A549 treated with GW870086 at 1 μM for 4 hours (cell line): ENCODE results near the gene PLCB3. TPM values are rescaled to one million over a fixed set of nuclear protein-coding genes. Genes with fewer than 3 reads are reported as not detected.

Source experiments
- total RNA-seq: library from RNA; stranded (reverse); fragments of 200-300 nt; extraction: Qiagen RNA extraction; gene quantifications from 5 replicates; pipeline ENCODE4 v1.2.3, GENCODE V29; 2022; ENCODE audit warnings: low read depth

The PLCB3 gene
- total RNA-seq = 13.5 to 23.1 TPM (median 19.9 TPM) in 5 replicates

DNA sequence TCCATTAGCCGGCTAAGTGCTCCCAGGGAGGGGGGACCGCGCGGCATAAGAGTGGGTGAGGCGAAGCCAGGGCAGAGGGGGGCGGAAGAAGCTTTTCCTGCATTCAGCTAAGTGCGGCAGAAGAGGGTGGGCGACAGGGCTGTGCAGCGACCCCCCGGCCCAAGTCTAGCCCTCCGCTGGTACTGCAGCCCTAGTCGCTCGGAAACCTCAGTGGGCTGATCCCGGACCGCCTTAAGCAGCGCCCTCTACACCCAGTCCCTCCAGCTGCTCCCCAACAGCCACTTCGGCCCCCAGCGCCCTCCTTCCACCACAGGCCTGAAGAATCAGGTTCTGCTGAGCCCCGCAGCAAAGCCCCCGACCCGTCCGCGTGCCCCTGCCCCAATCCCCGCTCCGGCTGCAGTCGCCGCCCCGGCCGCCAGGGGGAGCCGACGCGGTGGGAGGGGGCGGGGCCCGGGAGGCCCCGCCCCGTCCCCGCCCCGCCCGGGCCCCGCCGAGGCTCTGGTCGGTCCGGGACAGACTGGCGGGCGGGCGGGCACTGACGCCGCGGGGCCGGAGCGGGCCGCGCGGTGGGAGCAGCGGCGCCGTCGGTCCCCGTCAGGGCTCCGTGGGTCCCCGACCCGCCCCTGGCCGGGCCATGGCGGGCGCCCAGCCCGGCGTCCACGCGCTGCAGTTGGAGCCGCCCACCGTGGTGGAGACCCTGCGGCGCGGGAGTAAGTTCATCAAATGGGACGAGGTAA, at the start of gene PLCB3:
Gene PLCB3 (plus strand): TSS at position 515 of the 737 bp plus-strand sequence. CDS start 120 bp downstream, at position 635.

DNA sequence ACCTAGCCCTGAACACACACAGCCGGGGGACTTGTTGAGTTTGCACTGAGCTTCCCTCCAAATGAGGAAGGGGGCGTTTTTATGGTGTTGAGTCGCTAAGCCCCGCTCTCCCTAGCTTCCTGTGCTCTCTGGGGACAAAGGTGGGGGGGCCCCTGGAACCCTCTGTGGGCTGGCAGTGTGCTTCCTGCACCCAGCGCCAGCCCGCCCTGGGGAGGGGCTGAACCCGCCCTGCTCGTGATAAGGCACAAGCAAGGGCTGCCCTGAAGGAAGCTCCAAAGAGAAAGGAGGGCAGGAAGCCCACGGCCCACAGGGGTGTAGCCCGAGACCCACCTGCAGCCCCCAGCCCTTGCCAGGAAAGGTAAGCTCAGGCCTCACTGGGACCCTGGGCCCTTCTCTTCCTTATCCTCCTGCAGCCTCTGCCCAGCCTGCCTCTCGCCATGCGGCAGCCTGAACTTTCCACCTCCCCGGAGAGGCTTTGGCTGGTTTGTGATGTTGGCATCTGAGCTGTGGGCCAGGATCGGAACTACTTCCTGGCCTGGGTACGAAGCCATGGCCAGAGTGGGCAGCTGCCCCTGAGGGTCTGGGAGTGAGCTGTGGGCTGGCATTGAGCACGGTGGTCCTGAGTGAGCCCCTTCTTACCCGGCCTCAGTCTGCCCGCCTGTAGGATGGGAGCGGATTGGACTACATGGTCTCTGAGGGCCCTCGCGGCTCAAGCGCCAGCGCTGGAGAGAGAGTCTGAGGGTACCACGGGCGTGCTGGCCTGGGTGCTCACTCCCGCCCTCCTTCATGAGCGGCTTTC, 44.7 kb upstream of the PLCB3 start, which contains the start of gene FERMT3:
Gene FERMT3 (plus strand): TSS at position 265 of the 799 bp plus-strand sequence. CDS start 644 bp downstream, outside the sequence.

DNA sequence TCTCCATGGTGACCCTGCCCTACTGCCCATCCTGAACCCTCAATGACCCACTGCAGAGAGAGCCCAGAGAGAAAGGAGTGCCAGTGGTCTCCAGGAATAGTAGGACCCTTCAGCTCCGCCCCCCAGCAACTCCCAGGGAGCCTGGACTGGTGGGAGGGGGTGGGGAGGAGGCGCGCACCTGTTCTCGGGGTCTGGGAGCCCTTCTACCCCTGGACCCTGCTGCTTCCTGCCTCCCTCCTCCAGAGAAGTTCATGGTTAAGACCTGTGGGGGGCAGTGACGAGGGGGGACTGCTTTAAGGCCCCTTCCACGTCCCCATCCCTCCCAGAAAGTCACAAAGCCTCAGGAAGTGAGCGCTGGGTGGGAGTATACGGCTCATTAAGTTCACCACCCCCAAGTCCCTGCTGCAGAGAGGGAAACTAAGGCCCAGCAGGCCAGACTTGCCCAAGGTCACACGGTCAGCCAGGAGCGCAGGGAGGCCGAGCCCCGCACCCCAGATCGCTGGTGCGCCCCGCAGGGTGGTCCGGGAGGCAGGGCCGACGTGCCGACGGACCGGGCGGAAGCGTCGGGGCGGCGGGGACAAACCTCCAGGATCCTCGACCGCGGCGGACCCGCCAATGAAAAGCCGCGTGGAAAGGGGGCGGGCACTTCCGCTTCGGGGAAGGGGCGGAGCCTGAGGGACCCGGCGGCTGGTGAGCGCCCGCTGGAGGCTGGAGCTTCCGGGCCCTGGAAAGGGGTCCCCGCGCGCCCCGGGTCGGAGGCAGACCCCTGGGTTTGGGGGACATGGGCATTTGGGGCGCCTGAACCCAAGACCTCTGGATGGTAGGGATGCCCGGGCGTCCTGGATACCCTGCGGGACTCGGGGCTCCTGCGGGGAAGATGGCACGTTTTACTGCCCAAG, 25.5 kb upstream of the PLCB3 start, which contains the start of the genes NUDT22 and TRPT1:
Gene NUDT22 (plus strand): TSS at position 667 of the 899 bp plus-strand sequence. CDS start 379 bp downstream, outside the sequence.
Gene TRPT1 (minus strand): TSS at position 579 of the 899 bp plus-strand sequence. CDS start 326 bp downstream, at position 253.

DNA sequence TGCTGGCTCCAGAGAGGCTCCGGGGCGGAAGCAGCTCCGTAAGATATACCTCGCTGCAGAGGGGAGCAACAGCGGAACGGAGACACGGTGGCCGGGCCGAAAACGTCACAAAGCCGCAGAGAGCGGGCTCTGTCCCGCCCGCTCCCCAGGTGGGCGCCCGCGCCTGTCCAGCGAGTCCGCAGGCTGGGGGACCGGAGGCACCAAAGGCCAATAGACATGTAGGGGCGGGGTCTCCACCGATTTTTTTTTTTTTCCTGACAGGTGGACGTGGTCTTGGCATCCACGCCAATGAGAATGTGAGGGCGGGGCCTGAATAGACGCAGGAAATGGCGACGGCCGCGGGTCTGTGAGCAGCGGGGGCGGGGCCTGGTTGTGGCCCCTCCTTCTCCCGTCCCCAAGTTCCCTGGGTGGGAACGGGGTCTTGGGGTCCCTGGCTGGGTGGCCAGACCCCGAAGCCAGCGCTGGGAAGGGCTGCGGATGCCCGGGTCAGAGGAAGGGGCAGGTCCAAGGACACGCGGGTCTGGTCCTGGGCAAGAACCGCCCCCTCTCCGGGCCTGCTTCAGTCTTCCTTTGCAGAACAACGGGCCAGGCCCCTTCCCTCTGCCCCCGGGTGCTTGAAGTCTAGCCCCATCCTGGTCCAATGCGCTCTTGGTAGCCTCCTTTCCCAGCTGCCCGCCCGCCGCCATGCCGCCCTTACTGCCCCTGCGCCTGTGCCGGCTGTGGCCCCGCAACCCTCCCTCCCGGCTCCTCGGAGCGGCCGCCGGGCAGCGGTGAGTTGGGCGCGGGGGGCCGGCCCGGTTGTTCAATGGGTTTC, 21.0 kb upstream of the PLCB3 start, which contains the start of gene DNAJC4:
Gene DNAJC4 (plus strand): TSS at position 378 of the 814 bp plus-strand sequence. CDS start 307 bp downstream, at position 685.

DNA sequence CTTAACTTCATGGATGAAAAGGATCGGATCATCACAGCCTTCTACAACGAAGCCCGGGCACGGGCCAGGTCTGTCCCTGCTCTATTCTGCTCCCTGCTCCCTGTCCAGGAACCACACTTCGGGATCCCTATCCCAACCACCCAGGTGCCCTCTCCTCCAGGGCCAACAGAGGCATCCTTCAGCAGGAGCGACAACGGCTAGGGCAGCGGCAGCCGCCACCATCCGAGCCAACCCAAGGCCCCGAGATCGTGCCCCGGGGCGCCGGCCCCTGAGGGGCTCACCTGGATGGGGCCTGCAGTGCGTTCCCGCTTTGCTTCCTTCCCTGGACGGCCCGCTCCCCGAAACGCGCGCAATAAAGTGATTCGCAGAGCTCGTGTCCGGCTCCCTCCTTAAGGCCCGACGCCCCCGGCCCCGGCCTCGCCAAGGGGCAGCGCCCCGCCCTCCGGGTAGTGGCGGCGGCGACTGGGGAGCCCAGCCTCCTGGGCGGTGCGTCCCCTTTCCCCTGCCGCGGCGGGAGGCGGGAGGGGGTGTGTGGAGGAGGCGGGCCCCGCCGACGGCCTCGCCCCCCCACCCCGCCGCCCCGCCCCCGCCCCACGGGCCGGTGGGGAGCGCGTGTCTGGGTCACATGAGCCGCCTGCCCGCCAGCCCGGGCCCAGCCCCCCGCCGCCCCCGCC, 17.3 kb upstream of the PLCB3 start, which contains the start of gene VEGFB:
Gene VEGFB (plus strand): TSS at position 672 of the 674 bp plus-strand sequence. CDS start 250 bp downstream, outside the sequence.

DNA sequence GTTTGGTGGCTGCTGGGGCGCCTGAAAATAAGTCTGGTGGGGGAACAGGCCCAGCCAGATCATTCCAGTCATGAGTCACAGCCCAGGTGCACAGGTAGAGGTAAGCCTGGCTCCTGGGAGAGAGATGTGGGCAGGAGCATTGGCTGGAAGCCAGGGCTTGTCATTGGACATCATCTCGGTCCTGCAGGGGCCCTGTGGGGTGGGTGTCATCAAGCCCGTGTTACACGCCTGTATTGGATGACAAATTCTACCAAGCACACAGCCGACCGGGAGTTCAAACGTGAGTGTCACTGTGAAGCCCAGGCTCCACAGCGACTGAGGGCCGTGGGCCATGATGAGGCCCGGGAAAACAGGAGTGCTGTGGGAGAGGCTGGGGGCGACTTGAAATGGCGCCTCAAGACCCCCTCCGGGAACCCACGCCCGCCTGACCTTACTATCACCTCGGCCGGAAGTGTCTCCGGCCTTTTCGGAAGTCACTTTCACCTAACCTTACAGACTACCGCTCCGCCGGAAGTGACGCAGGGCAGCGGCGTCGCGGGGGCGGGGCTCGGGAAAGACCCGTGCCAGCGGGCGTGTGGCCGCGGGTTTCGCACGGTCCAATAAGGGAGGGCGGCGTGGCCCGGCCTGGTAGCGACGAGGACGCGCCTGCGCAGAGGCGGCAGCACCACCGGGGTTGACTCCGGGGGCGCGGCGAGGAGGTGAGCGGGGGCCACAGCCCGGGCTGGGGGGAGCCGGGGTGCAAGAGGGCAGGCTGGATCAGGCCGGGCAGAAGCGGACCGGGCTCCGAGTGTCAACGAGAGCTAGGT, 10.7 kb upstream of the PLCB3 start, which contains the start of gene FKBP2:
Gene FKBP2 (plus strand): TSS at position 661 of the 806 bp plus-strand sequence. CDS start 1,293 bp downstream, outside the sequence.

DNA sequence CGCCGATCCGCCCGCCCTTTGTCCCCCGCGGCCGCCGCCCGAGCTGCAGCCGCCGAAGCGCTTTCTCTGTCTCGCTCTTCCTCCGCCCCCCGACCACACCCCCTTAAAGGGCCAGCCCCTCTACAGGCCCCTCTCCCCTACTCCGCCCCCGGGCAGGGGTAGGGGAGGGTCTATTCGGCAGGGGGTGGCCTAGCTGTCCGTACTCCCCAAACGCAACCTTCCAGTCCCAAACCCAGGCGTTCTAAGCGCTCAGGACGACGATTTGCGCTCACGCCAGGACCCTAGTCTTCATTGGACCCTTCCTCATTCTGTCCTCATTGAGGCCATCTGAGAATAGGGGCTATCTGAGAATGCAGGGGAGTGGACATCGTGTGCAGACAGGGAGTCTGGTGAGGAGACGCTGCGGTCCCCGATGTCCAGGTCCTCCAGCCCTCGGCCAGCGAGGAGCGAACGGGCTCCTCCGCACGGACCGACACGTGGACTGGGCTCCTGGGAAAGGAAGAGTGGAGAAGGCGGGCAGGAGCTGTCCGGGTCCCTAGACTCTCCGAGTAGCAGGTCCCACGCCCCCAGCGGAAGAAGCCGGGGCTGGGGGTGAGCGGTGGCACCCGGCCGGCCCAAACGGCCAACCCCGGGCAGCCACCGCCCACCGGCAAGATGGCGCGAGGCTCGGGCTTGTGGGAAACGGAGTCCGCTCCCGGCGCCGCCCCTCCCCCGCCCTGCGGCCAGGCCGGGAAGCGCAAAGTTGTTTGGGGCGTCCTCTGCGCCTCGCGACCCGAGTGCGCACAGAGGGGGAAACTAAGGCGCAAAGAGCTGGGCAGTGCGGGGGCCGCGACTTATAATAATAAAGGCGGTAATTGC, 4.2 kb upstream of the PLCB3 start, which contains the start of gene PPP1R14B:
Gene PPP1R14B (minus strand): TSS at position 73 of the 858 bp plus-strand sequence. CDS start 270 bp downstream, outside the sequence.

DNA sequence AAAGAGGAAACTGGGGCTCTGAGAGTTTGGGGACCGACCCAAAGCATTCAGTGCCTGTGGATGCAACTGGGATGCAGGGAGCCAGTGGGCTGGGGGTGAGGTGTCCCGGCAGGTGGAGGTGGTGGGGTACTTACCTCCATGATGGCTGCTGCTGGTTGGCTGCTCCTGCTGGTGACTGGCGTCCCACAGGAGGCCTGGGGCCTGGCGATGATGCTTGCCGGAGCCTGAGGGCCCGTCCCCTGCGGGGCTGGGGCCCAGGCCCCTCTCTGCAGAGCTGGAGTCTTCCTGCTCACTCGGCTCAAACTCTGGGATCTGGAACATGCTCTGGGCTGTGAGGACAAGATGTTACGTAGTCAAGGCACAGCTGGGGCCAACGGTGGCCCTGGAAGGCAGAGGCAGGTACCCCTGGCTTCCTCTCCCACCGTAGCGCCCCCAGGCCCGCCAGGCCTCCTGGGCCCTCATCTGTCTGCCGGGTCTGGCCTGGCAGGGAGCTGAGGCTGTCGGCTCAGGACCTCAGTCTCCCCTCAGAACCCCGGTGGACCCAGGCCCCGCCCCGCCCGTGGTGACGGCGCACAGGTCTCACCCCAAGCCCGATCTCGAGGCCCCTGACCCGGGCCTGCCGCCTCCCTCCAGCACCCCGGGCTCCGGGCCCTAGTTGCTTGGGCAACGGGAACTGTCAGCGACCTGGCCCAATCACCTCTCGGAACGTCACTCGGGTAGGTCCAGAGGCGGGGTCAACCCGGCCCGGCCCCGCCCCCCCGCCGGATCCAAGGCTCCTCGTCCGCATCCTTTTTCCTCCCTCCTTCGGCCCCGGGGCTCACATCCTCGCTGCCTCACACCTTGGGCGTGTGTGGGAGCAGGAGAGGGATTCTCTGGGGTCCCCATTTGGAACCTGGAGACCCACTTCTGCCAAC, 33.0 kb downstream of the PLCB3 start, which contains the start of gene BAD:
Gene BAD (minus strand): TSS at position 618 of the 914 bp plus-strand sequence. CDS start 297 bp downstream, at position 321.

DNA sequence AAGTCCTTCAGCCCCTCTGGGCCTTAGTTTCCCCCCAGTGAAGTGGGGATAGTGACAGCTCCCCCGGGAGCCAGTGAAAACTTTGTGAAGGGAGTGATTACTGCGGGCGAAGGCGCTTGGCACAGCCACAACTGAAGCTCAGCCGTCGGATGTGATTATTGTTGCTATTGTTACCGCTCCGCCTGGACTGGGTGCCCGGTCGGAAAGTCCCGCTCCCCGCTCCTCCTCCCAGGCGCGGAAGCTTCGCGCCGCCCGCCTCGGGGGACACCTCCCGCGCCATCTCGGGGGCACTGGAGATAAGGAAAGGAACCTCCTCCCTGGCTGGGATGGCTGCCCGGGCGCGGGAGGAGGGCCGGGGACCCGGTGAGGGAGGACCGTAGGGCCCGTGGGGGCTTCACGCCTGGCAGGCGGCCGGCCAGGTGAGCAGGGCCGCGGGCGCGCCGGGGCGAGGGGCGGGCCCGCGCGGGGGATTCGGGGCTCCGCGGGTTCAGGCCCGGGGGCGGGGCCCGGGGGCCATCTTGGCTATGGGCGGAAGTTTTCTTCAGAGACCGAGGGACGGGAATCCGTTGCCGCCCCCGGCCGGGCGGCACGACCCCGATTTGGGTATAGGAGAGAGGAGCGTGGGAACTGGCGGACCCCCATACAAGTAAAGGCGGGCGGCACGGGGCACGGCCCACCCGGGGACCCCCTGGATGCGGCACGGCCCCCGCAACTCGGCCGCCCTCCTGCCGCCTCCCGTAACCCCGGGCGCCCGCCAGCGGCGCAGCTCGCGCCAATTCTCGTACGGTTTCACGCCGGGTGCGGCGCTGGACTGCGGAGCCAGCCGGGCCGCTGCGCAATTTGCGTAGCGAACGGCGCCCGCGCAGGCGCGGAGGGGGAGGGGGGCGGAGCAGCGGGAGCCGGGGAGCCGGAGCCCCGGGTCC, 33.9 kb downstream of the PLCB3 start, which contains the start of gene GPR137:
Gene GPR137 (plus strand): TSS at position 887 of the 923 bp plus-strand sequence. CDS start 677 bp downstream, outside the sequence.

DNA sequence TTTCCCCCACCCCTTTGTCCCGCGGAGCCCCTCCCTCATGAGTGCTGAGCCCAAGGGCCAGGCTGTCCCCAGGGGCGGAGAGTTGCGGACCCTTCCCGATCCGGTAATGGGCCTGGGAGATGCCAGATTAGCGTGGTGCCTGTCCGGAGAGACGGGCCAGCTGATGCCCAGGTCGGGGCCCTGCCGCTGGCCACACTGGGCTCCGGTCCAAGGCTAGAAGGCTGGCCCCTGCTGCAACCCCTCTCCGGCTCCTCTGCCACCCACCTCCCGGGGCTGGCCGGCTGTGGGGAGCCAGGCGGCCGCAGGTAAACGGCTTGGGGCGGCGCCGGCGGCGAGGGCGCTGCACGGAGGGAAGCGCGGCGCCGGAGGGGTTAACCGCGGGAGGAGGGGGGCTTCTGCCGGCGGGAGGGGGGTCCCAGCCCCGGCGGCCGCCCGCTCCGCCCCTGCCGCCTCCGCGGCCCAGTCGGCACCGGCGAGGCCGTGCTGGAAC, 40.0 kb downstream of the PLCB3 start, which contains the start of gene KCNK4:
Gene KCNK4 (plus strand): TSS at position 41 of the 490 bp plus-strand sequence. CDS start 1,717 bp downstream, outside the sequence.

DNA sequence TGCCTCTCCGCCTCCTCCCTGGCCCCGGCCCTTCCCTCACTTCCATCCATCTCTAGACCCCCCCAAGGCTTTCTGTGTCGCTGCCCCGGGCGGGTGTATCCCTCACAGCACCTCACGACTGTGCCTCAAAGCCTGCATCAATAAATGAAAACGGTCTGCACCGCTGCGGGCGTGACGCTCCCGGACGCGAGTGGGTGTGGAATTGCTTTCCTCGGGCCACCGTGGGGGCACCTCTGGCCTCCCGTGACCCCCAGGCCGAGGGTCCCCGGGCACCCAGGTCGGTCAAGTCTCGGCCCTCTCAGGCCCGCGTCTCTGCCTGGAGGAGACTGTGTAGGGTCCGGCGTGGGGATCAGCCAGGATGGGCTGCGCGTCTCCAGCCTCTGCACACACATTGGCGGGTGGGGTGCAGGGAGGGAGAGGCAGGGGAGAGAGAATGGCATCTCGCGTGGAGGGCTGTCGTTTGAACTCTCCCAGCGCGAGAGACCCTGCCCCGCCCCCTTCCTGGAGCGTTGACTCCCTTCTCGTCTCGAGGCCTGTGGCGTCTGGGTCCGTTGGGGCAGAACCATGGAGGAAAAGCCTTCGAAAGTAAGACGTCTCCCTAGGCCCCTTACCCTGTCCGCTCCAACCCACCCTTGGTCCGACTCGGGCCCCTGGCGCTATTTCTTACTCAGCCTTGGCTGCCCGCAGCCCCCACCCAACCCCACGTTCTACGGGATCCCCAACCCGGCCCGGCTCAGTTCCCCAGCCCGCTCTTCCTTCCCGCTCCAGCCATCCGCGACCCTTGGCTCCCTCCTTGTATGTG, 48.7 kb downstream of the PLCB3 start, which contains the start of gene CATSPERZ:
Gene CATSPERZ (plus strand): TSS at position 512 of the 802 bp plus-strand sequence. CDS start 53 bp downstream, at position 565.

DNA sequence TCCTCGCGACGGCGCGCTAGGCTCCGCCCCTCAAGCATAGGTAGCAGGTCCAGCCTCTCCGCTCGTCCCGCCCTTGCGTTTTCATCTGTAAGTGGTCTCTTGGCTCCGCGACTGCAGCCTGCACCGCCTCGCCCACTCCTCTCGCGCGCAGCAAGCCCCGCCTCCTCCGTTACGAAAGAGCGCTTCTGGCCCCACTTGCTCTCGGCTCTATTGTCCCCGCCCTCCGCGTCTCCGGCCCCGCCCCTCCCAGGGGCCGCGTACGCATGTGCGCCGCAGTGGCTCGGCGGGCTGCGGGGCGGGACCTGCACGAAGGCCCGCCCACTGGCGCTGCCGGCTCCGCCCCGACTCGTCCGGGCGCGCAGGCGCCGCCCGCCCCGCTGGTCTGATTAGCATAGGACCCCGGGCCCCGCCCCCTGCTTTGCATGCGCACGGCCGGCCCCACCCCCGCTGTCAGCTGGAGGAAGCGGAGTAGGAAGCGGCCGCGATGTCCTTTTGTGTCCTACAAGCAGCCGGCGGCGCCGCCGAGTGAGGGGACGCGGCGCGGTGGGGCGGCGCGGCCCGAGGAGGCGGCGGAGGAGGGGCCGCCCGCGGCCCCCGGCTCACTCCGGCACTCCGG, 53.9 kb downstream of the PLCB3 start, which contains the start of gene ESRRA:
Gene ESRRA (plus strand): TSS at position 450 of the 616 bp plus-strand sequence. CDS start 1,656 bp downstream, outside the sequence.

DNA sequence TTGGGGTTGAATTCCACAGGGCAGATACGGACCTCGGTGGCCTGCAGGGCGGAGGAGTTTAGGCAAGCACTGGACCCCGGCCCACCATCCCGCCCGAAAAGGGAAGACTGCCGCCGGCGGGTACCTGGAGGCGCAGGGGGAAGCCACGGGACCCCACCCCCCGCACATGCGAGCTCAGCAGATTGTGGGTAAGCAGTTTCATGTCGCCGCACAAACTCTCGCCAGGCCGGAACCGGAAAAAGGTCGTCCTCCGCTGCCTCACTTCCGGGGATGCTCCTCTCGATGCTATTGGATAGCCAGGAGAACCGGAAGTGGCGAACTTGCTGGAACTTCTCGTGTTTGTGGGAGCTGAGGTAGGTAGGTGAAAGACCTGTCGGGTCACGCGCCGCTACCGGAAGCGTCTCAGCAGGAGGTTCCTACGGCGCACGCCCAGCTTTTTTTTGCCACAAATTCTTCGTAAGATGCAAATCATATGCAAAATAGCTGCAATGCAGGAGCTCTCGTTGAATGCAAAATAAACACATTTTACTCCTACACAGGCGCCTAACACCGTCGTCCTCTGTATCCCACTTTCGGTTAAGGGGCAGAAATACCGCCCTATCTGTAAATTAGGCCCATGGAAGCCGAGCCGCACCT, 66.1 kb downstream of the PLCB3 start, which contains the start of gene TRMT112:
Gene TRMT112 (minus strand): TSS at position 235 of the 636 bp plus-strand sequence. CDS start 33 bp downstream, at position 202.

